SIG-M5 (cell line): ENCODE measurements around the gene SPDYE4.

Experiments used
- DNase-seq: peaks from one replicate; lab custom pipeline; 2025; lab: John Stamatoyannopoulos, UW

Gene SPDYE4

DNA sequence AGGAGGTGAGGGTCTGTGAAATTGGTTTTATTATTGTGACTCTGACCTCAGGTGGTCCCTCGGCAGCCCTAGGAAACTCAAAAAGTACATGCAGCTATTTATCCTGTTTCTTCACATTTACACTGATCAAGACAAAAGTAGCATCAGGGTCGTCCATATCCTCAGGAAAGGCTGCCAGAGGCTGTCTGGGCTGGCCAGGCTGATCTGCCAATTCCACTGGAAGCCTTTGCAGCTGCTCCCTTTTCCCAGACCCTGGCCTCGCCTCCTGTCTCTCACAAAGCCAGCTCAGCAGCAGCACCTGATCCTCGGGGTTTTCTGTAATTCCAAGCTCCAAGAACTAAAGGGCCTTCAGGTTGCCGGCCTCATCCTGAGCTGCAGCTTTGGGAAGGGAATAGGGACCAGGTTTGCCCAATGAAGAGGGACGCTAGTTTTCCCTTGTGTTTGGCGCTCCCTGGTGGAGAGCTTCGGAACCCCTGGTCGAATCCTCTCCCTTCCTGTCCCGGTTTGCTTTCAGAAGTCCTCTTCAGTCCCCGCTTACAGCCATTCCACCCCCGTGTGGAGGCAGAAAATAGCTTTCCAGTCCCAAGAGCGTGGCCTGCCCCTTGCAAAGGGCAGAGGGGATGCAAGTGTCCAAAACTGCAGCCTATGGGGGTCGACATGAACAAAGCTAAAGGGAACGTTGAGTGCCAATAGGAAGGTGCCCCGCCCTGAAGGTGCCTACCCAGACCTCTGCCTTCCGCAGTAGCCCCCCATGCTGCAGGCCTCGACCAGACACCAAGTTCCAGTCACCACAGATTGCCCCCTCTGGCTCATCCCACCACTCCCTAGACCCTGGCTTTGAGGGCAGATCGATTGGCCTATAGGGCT, 27.4 kb upstream of the SPDYE4 start:
- DNase-seq, result no peak

GRCh38 chr17:8782176-8782575, 23.8 kb upstream of the SPDYE4 start:
- no peak for DNase-seq

DNA sequence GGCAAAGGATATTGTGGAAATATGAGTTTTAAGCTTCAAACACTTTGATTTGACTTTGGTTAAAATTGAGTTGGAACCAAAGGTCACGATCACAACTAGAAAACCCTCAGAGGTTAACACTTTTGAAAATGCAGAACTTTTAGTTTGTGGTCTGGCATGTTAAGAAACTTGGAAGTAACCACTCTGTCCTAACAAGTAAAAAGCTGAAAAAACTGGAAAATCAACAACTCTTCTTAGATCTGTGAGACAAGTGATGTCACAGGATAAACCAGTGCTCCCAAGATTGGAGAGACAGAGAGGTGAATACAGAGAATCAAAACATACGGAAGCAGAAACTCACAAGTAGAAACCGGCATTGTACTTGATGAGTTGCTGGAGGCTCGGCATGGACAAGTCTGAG, 23.4 kb upstream of the SPDYE4 start:
- no peak for DNase-seq

- DNase-seq, result no peak
Measured at GRCh38 chr17:8776881-8777280, 18.5 kb upstream of the SPDYE4 start.

- DNase-seq, result no peak
Measured at GRCh38 chr17:8776248-8776647, 17.9 kb upstream of the SPDYE4 start.

GRCh38 chr17:8766731-8767130, 8.4 kb upstream of the SPDYE4 start:
- DNase-seq, result no peak

- no peak for DNase-seq
Measured at GRCh38 chr17:8762012-8762411, 3.7 kb upstream of the SPDYE4 start.

- DNase-seq, result no peak
Measured at GRCh38 chr17:8757189-8757588, 1.2 kb downstream of the SPDYE4 start.

DNA sequence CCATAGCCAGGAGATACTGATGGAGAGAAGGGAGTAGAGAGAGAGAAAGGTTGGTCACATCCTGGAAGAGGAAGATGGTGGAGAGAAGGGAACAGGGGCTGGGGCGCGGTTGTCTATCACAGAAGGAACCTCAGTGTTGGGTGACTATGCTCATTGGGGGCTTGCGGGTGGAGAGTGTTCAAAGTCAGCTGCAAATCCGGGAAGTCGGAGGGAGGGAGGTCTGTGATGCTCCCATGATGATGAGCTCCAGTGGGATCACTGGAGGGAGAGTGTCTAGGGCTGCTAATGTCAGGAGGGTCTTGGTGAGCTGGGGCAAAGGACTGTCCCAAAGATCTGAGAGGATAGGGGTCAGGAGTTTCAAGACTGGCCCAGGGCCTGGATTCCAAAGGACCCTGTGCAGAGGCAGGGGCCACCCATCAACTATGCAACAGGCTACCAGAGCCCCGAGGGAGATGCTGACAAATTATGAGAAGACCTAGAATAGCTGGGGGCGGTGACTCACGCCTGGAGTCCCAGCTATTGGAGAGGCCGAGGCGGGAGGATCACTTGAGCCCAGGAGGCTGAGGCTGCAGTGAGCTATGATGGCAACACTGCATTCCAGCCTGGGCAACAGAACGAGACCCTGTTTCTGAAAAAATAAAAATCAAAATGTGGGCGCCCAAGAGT, 2.6 kb downstream of the SPDYE4 start:
- DNase-seq, result no peak

GRCh38 chr17:8754890-8755289, 3.5 kb downstream of the SPDYE4 start:
- DNase-seq, result no peak

- DNase-seq, result no peak
Measured at GRCh38 chr17:8753976-8754440, 4.3 kb downstream of the SPDYE4 start.

GRCh38 chr17:8753136-8753975, 5.0 kb downstream of the SPDYE4 start:
- no peak for DNase-seq

- DNase-seq, result no peak
Measured at GRCh38 chr17:8749616-8750015, 8.7 kb downstream of the SPDYE4 start.

DNA sequence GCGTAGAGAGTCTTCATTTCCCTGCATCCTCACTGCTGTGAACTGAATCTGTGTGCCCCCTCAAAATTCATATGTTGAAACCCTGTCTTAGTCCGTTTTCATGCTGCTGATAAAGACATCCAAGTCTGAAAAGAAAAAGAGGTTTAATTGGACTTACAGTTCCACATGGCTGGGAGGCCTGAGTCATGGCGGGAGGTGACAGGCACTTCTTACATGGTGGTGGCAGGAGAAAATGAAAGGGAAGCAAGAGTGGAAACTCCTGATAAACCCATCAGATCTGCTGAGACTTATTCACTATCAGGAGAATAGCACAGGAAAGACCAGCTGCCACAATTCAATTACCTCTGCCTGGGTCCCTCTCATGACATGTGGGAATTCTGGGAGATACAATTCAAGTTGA, 10.6 kb downstream of the SPDYE4 start:
- DNase-seq, result no peak

DNA sequence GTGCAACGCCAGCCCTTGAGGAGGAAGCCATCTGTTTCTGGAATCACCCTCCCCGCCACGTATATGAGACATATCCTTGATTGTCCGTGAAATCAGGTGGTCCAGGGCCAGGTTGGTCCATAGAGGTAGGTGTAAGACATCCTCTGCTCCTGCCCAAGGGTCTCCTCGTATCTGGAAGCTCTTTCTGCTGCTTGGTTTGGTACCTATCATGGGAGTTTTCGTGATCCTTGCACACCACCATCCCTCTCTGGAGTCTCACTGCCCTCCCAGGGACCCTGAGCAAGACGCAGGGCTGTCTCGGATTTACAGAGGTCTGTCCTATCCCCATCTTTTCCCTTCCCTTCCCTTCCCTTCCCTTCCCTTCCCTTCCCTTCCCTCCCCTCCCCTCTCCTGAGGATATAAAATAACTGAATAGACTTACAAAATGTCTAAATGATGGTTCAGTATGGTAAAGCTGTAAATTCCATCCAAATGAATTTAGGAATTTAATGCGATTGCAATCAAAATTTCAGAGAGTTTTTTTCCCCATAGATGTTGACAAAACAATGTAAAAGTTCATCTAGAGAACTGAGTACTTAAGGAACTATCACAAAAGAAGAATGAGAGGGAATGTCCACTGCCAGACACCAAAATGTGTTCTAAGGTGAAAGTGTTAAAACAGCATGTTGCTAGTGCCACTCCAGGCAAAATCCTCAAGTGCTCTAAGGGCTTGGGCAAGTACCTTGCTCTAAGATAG, 11.7 kb downstream of the SPDYE4 start:
- DNase-seq, result no peak

GRCh38 chr17:8745586-8746500, 12.5 kb downstream of the SPDYE4 start:
- DNase-seq, result no peak

GRCh38 chr17:8744086-8744785, 14.1 kb downstream of the SPDYE4 start:
- DNase-seq, result no peak

DNA sequence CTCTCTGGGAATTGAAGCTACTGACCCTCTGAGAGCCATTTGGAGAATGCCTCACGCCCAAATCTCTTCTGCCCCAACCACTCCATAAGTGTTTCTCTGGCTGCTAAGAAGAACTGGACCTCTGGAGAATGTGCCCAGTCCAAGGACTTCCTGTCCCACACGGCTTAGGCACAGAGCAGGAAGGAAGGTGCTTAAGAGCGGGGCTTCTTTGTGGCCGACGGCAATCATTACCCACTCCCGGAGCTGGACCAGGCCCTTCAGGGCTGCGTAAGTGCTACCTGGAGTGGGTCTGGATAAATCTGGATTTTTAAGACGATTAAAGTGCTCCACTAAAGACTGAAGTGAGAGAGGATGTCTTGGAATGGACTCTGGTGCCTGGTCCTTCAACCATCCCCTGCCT, 15.5 kb downstream of the SPDYE4 start:
- DNase-seq, result no peak

GRCh38 chr17:8742274-8742673, 16.1 kb downstream of the SPDYE4 start:
- no peak for DNase-seq

DNA sequence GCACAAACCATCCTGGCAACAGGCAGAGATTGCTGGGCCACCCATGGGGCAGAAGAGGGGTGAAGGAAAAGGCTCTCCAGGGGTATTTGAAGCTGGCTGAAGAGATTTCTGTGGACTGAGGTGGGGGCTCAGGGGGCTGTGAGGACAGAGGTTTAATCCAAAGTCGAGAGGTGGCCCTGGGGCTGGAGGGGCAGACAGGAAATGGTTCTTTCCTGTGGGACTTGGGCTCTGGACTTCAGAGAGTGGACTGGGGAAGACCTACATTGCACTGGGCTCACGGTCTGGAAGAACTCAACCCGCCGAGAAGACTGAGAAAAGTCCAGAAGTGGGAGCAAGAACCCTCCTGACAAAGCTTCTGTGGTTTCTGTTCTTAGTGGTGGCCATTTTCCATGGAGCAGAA, 16.6 kb downstream of the SPDYE4 start:
- DNase-seq, result no peak
